Neutrophil (primary cell): ENCODE measurements around the gene ATP11A.

Experiments
- H3K27ac ChIP-seq: fragments of 200-600 bp; sonication (generic); 2 replicates; pipeline ENCODE4 v1.5.1; 2016; ENCODE audit warnings: mild to moderate bottlenecking, moderate library complexity
- H3K27me3 ChIP-seq: fragments of 200-600 bp; sonication (generic); 2 replicates; pipeline ENCODE4 v1.6.0; 2016; ENCODE audit warnings: mild to moderate bottlenecking
- H3K36me3 ChIP-seq: fragments of 200-600 bp; sonication (generic); 2 replicates; pipeline ENCODE4 v1.5.1; 2017
- H3K4me1 ChIP-seq, 2 experiments: fragments of 200-600 bp in 1 of 2; sonication (generic) in 1 of 2; 1 replicate in 1 of 2; 2 replicates in 1 of 2; pipeline versions ENCODE4 v1.5.1 to v1.6.1; 2013 to 2016; ENCODE audit warnings: low read depth in 1 of 2, low read length in 1 of 2, mild to moderate bottlenecking in 1 of 2, moderate library complexity in 1 of 2; ENCODE audit not compliant: control insufficient read depth in 1 of 2, insufficient read depth in 1 of 2
- H3K4me3 ChIP-seq, 2 experiments: fragments of 200-600 bp in 1 of 2; sonication (generic) in 1 of 2; 1 replicate in 1 of 2; 2 replicates in 1 of 2; pipeline ENCODE4 v1.5.1; 2013 to 2016; ENCODE audit warnings: low read depth in 1 of 2, low read length in 1 of 2, mild to moderate bottlenecking in 1 of 2, moderate library complexity in 1 of 2
- H3K9me3 ChIP-seq: fragments of 200-600 bp; sonication (generic); 2 replicates; pipeline ENCODE4 v1.5.1; 2016
- TF ChIP-seq, protein P1 (sequence below): fragments of 200-600 bp; sonication (generic); IDR thresholded peaks from 2 replicates; pipeline ENCODE4 v1.5.1; 2016; ENCODE audit warnings: antibody characterized with exemption

The ATP11A gene

DNA sequence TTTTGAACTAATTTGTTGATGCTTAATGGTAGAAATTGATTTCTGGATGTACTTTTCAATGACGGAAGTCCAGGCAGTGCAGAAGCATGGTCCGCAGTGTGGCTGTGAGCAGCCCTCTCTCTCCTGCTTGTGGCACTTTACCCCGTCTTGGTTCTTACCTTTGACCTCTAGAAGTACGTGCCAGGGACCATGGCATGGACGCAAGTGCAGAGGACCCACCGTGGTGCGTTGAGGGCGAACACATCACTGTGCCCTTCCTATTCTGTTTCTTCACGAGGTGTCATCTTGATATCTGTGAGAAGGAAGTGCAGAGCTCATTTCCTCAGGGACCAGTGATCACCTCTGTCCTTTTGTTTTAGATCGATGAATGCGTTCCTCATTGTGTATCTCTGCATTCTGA is 135.2 kb downstream of the ATP11A start:
- Histone ChIP-seq H3K9me3 (no peaks in the 10 kb centered on the region), H3K4me1 (no peaks in the 10 kb centered on the region), H3K27me3 (no peaks in the 10 kb centered on the region), H3K27ac (no peak overlapping the region), H3K4me3 (no peak overlapping the region), H3K36me3 (peaks cover 100% of the 10 kb centered on the region)
- TF ChIP-seq, protein P1, sequence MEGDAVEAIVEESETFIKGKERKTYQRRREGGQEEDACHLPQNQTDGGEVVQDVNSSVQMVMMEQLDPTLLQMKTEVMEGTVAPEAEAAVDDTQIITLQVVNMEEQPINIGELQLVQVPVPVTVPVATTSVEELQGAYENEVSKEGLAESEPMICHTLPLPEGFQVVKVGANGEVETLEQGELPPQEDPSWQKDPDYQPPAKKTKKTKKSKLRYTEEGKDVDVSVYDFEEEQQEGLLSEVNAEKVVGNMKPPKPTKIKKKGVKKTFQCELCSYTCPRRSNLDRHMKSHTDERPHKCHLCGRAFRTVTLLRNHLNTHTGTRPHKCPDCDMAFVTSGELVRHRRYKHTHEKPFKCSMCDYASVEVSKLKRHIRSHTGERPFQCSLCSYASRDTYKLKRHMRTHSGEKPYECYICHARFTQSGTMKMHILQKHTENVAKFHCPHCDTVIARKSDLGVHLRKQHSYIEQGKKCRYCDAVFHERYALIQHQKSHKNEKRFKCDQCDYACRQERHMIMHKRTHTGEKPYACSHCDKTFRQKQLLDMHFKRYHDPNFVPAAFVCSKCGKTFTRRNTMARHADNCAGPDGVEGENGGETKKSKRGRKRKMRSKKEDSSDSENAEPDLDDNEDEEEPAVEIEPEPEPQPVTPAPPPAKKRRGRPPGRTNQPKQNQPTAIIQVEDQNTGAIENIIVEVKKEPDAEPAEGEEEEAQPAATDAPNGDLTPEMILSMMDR, result no peak

DNA sequence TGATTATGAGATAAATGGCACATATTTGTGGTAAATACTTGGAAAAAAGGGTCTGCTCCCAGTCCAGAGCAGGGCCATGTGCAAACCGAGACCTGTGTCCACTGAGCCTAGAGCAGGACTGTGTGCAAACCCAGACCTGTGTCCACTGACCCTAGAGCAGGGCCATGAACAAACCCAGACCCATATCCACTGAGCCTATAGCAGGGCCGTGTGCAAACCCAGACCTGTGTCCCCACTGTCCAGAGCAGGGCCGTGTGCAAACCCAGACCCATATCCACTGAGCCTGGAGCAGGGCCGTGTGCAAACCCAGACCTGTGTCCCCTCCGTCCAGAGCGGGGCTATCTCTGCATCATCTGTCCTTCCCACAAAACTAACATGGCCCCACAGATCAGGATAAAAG is 136.0 kb downstream of the ATP11A start:
- TF ChIP-seq, protein P1, result no peak
- Histone ChIP-seq H3K9me3 (no peaks in the 10 kb centered on the region), H3K36me3 (peaks cover 100% of the 10 kb centered on the region), H3K4me3 (no peak overlapping the region), H3K4me1 (no peaks in the 10 kb centered on the region), H3K27ac (no peak overlapping the region), H3K27me3 (no peaks in the 10 kb centered on the region)

DNA sequence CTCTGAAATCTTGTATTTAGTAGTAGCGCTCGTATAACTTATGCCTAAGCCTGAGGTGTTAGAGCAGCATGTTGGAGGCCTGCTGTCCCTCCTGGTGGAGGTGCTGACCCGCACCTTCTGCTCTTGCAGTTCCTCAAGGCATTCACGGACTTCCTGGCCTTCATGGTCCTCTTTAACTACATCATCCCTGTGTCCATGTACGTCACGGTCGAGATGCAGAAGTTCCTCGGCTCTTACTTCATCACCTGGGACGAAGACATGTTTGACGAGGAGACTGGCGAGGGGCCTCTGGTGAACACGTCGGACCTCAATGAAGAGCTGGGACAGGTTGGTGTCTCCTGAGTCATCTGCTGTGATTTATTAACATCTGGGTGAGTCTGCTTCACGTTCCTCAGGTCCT is 136.7 kb downstream of the ATP11A start:
- H3K4me1 ChIP-seq, result no peaks in the 10 kb centered on the region
- H3K27ac ChIP-seq, result no peak overlapping the region
- no peak overlapping the region for H3K4me3 ChIP-seq
- H3K27me3 ChIP-seq, result no peaks in the 10 kb centered on the region
- H3K36me3 ChIP-seq, result peaks cover 100% of the 10 kb centered on the region
- H3K9me3 ChIP-seq, result no peaks in the 10 kb centered on the region
- TF ChIP-seq, protein P1, result no peak

DNA sequence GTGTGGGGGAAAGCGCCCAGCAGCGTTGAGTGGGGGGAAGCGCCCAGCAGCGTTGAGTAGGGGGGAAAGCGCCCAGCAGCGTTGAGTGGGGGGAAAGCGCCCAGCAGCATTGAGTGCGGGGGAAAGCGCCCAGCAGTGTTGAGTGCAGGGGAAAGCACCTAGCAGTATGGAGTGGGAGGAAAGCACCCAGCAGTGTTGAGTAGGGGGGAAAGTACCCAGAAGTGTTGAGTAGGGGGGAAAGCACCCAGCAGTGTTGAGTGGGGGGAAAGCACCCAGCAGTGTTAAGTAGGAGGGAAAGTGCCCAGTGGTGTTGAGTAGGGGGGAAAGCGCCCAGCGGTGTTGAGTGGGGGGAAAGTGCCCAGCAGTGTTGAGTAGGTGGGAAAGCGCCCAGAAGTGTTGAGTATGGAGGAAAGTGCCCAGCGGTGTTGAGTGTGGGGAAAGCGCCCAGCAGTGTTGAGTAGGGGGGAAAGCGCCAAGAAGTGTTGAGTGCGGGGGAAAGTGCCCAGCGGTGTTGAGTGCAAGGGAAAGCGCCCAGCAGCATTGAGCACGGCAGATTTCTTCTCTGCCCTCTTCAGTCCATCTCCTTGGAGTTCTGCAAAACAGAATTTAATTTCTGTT is 138.4 kb downstream of the ATP11A start:
- TF ChIP-seq, protein P1, result no peak
- H3K27ac ChIP-seq, result no peak overlapping the region
- peaks cover 100% of the 10 kb centered on the region for H3K36me3 ChIP-seq
- H3K4me1 ChIP-seq, result no peaks in the 10 kb centered on the region
- H3K4me3 ChIP-seq, result no peak overlapping the region
- H3K27me3 ChIP-seq, result no peaks in the 10 kb centered on the region
- H3K9me3 ChIP-seq, result no peaks in the 10 kb centered on the region

DNA sequence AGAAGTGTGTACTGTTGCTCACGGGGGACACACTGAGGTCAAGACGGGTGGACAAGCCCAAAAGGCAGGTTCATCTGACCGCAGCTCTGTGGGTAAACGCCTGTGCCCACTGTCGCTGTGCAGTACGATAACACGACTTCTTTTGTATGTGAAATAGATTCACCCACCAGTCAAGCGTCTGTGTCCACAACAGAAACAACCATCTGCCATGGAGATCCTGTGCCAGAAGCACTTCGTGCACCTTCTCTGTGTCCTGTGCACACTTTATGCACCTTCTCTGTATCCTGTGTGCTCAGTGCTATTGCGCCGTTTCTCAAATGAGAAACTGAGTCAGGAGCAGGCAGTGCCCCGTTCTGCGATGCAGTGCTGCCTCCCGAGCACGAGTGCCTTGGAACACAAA is 138.9 kb downstream of the ATP11A start:
- peaks cover 100% of the 10 kb centered on the region for H3K36me3 ChIP-seq
- TF ChIP-seq, protein P1, result no peak

DNA sequence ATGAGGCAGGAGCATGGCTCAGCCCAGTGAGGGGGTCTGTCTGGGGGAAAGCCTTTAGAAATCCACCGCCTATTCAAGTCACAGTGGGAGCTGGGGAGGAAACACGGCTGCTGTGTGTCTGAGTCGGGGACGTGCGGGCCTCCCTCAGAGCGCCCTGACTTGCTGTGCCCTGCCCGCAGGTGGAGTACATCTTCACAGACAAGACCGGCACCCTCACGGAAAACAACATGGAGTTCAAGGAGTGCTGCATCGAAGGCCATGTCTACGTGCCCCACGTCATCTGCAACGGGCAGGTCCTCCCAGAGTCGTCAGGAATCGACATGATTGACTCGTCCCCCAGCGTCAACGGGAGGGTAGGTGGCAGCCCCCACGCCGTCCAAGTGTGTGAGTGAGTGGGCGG is 141.4 kb downstream of the ATP11A start:
- H3K36me3 ChIP-seq, result peaks cover 100% of the 10 kb centered on the region
- TF ChIP-seq, protein P1, result no peak
- H3K27me3 ChIP-seq, result no peaks in the 10 kb centered on the region
- no peaks in the 10 kb centered on the region for H3K4me1 ChIP-seq
- no peak overlapping the region for H3K27ac ChIP-seq
- no peaks in the 10 kb centered on the region for H3K9me3 ChIP-seq
- no peak overlapping the region for H3K4me3 ChIP-seq

More for the DNA sequence above, 138.9 kb downstream of the ATP11A start:
- no peak overlapping the region for H3K4me3 ChIP-seq
- H3K4me1 ChIP-seq, result no peaks in the 10 kb centered on the region
- H3K9me3 ChIP-seq, result no peaks in the 10 kb centered on the region
- no peaks in the 10 kb centered on the region for H3K27me3 ChIP-seq
- H3K27ac ChIP-seq, result no peak overlapping the region
